HG03342 (cell line): ENCODE data around the gene NF2.

ENCODE experiments used
- ATAC-seq: cut with Tn5 transposase; IDR thresholded peaks from one replicate; pipeline ENCODE4 v1.9.1; 2021; ENCODE audit warnings: mild to moderate bottlenecking, moderate library complexity; ENCODE audit not compliant: unreplicated experiment

NF2 gene

GRCh38 chr22:29700900-29701154 is 97.4 kb downstream of the NF2 start:
- no peak for ATAC-seq

GRCh38 chr22:29701155-29701999 is 97.9 kb downstream of the NF2 start:
- no peak for ATAC-seq

- no peak for ATAC-seq
Measured at GRCh38 chr22:29702000-29702930, 98.8 kb downstream of the NF2 start.

GRCh38 chr22:29702931-29703501 is 99.6 kb downstream of the NF2 start:
- no peak for ATAC-seq

DNA sequence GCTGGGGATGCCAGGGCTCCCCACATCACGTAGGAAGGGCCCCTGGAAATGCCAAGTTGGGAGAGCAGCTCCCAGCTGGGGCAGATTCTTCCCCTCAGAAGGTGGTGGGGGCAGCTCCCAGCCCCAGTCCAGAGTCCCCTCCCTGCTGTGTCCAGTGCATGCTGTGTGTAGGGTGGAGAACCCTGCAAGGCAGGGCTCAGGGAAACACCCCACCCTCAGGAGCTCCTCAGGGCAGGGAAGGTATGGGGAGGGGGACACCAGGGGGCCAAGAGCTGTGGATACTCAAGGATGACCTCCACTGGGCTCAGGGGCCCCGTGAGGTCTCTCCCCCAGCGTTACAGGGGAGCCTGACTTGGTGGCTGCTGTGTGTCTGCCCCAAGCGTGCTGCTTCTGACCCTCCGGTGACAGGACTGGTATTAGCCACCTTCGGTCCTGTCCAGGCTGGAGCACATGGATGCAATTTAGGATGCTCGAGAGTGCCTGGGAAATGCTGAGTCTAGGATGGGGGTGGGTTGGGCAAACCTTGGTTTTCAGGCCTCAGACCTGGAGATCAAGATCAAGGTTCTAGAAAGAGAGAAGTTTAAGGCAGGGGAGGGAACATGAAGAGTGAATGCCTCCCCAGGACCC is 100.2 kb downstream of the NF2 start:
- ATAC-seq, result no peak

DNA sequence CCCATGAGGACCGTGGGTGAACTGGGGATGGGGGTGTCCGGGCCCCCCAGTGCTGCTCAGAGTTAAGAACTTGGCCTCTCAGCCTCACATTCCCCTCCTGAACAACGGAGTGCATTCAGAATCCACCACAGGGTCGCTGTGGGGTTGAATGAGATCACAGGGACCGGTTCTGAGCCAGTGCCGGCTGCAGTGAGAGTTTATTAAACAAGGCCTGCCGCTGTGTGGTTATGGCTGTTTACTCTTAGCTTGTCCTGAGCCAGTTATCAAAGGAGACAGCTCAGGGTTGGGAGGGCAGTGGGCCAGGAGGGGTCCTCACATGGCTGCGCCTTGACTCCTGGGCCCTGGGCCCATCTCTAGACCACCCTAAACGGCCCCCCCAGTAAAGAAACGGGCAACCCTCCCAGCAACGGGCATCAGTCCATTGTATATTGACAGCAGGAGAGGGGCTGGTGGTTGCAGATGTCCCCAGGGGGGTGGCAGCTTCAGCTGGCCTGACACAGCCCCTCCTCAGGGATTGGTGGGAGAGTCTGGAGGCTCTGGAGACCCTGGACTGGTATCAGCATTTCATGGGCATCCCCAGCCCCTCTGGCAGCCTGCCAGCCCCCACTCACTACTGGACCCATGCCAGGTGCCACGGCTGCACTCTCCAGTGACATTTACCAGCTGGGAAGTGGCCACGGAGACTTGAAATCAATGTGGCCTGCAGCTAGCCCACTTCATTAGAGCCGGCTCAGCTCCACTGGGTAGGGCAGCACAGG is 101.3 kb downstream of the NF2 start:
- ATAC-seq, result no peak

DNA sequence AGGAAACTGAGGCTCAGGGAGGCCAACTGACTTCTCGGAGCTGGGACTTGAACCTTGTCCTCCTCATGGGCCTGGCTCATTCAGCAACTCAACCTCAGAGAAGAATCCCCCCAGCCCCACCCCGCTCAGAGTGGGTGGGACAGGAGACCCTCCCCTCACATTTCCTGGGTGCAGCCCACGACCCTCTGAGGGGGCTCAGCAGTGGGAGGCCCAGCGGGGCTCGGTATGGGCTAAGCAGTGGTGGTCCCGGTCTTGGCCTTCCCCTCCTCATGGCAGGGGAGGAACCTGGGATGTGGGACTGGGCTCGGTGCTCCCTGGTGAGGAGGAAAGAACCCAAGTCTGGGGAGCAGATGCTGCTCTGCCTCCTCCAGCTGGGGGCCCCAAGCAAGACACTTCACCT is 102.2 kb downstream of the NF2 start:
- no peak for ATAC-seq

DNA sequence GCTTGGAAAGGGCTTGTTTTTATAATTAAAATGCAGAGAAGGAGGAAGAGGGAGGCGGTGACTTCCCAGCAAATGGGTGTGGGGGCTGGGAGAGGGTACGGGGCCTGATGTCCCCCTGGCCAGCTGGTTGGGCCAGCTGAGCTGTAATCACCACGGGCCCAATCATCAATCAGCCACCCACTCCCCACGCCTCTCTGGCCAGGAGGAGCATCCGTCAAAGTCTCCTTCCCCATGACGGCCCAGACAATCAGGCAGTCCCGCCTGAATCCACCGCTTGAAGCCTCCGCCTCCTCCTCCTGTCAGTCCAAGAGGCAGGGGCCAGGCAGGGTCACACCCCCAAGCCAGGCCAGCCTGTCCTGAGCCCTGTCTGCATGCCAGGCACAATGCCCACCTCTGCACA is 103.1 kb downstream of the NF2 start:
- no peak for ATAC-seq

- ATAC-seq, result no peak
Measured at GRCh38 chr22:29707010-29707409, 103.6 kb downstream of the NF2 start.

- no peak for ATAC-seq
Measured at GRCh38 chr22:29707471-29707870, 104.0 kb downstream of the NF2 start.

GRCh38 chr22:29710193-29710592 is 106.8 kb downstream of the NF2 start:
- no peak for ATAC-seq

GRCh38 chr22:29710922-29711593 is 107.6 kb downstream of the NF2 start:
- no peak for ATAC-seq

DNA sequence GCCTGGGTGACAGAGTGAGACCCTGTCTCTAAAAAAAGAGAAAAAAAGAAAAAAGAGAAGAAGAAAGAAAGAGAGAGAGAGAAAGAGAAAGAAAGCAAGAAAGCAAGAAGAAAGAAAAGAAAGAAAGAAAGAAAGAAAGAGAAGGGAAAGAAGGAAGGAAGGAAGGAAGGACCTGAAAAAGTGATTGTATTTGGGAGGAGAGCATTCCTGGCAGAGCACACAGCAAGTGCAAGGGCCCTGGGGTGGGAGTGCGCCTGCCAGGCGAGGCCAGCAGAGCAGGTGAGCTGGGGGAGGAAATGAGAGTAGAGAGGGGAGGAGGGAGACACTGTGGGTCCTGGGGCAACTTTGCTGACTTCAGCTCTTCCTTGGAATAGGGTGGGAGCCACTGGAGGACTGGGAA is 108.7 kb downstream of the NF2 start:
- ATAC-seq, result no peak

- no peak for ATAC-seq
Measured at GRCh38 chr22:29713156-29713727, 109.8 kb downstream of the NF2 start.

DNA sequence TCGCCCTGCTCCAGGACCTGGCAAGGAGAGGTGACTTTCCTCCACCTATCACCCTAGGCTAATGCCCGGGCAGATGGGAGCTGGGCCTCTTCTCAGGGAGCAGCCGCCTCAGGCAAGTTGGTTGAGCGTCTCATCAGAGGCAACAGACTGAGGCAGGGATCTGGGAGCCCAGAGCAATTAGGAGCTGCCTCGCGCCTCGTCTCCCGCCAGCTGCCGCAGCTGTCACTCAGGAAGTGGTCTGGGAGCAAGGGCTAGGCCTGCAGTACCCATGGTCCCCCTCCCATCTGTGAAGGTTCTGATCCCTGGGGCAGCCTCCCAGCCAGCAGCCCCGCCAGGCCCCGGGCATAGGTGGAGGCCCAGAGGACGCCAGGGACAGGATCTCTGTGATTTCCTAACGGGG is 111.8 kb downstream of the NF2 start:
- ATAC-seq, result no peak

DNA sequence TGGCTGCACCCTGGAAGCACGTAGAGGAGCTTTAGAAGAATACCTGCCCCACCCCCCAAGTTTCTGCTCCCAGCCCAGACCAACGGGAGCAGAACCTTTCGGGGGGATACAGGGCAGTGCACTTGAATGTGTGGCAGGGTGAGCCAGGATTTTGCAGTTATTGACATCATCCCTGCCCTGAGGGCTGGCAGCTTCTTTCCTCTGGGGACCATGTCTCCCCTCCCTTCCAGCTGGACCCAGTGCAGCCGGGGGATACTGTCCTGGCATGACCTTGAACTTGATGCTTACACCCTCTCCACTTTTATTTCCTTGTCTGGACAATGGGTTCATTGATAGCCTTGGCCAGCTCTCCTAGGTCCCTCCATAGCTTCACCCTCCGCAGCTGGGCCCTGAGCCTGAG is 112.3 kb downstream of the NF2 start:
- ATAC-seq, result no peak

DNA sequence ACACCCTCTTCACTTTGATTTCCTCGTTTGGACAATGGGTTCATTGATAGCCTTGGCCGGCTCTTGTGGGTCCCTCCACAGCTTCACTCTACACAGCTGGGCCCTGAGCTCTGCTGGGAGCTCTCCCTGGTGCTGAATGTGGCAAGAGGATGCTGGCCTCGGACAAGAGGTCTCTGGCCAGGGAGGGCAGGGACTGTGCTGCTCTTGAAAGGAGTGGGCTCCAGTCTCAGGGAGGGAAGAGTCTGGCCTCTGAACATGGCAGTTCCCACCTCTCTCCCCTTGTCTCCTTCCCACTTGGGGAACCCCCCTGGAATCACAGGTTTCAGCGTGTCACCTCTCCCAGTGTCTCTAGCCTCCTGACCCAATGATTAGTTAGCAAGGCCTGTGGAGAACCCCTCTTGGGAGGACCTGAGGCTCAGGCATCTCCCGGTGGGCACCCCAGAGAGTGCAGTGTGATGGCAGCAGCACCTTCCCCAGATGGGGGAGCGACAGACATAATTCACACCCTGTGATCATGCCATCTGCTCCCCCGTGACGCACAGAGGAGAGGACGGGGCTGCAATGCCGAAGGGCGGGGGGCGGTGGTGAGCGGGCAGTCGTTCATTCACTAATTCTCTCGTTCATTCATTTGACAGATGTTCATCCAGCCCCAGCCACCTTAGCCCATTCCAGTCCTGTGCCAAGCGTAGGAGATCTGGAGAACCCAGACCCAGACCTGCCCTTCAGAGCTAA is 113.5 kb downstream of the NF2 start:
- no peak for ATAC-seq

GRCh38 chr22:29717789-29718188 is 114.4 kb downstream of the NF2 start:
- ATAC-seq, result no peak
